ENCODE measurements around the gene RCAN2. TPM values are rescaled to one million over a fixed set of nuclear protein-coding genes. Genes with fewer than 3 reads are reported as not detected.

RCAN2 gene
- total RNA-seq, 1 donor from 2014 or later: 5.8 TPM

GRCh38 chr6:46444772-46445454 is 46.3 kb downstream of the RCAN2 start:
- Histone ChIP-seq H3K9ac (no peak overlapping the region), H3K4me2 (no peak overlapping the region), H3K79me2 (ENCODE audit: low read depth) (no peaks in the 10 kb centered on the region), H3K4me1 (no peaks in the 10 kb centered on the region), H3K4me3 (no peak overlapping the region), H2AFZ (replicated peaks) (no peak overlapping the region), H3K27ac (no peak overlapping the region), H3K36me3 (peaks cover 8% of the 10 kb centered on the region), H4K20me1 (ENCODE audit: low read depth) (no peaks in the 10 kb centered on the region), H3K9me3 (ENCODE audit: low read depth) (peaks cover 10% of the 10 kb centered on the region), H3K27me3 (no peaks in the 10 kb centered on the region), H3F3A (ENCODE audit: low read depth) (no peaks in the 10 kb centered on the region)
- no peak overlapping the region for H3K4me3 Mint-ChIP-seq
- no peaks in the 10 kb centered on the region for H3K27me3 Mint-ChIP-seq (ENCODE audit: insufficient read depth, low read depth)
- H3K27ac Mint-ChIP-seq: no peak overlapping the region
- H3K9me3 Mint-ChIP-seq: peaks cover 14% of the 10 kb centered on the region
- no peak for DNase-seq (ENCODE audit: low spot score)
- no peaks in the 10 kb centered on the region for H3K36me3 Mint-ChIP-seq
- H3K4me1 Mint-ChIP-seq: no peaks in the 10 kb centered on the region
- TF ChIP-seq CTCF (IDR thresholded peaks at IDR 0.05): no peak
- no peak for TF ChIP-seq EZH2phosphoT487 (IDR thresholded peaks at IDR 0.05)
- TF ChIP-seq EZH2 (IDR thresholded peaks at IDR 0.05): no peak

- Histone ChIP-seq H3K4me2 (no peak overlapping the region), H3K79me2 (ENCODE audit: low read depth) (no peaks in the 10 kb centered on the region), H3K27me3 (no peaks in the 10 kb centered on the region), H3K9ac (no peak overlapping the region), H3K36me3 (peaks cover 8% of the 10 kb centered on the region), H4K20me1 (ENCODE audit: low read depth) (no peaks in the 10 kb centered on the region), H3F3A (ENCODE audit: low read depth) (no peaks in the 10 kb centered on the region), H3K27ac (no peak overlapping the region), H3K4me1 (no peaks in the 10 kb centered on the region), H3K4me3 (no peak overlapping the region), H2AFZ (replicated peaks) (no peak overlapping the region), H3K9me3 (ENCODE audit: low read depth) (peaks cover 10% of the 10 kb centered on the region)
- Mint-ChIP-seq H3K27me3 (ENCODE audit: insufficient read depth, low read depth) (no peaks in the 10 kb centered on the region), H3K27ac (no peak overlapping the region), H3K9me3 (peaks cover 11% of the 10 kb centered on the region), H3K4me3 (no peak overlapping the region), H3K4me1 (no peaks in the 10 kb centered on the region), H3K36me3 (no peaks in the 10 kb centered on the region)
- TF ChIP-seq CTCF (IDR thresholded peaks at IDR 0.05) (no peak), EZH2 (IDR thresholded peaks at IDR 0.05) (no peak), EZH2phosphoT487 (IDR thresholded peaks at IDR 0.05) (no peak)
- DNase-seq (ENCODE audit: low spot score): no peak
Observed at GRCh38 chr6:46443623-46444022, 47.6 kb downstream of the RCAN2 start.

GRCh38 chr6:46440641-46441040 is 50.6 kb downstream of the RCAN2 start:
- H3K27ac ChIP-seq: no peak overlapping the region
- H2AFZ ChIP-seq (replicated peaks): no peak overlapping the region
- H3K36me3 ChIP-seq: peaks cover under 1% of the 10 kb centered on the region
- H3K9me3 Mint-ChIP-seq: peaks cover 6% of the 10 kb centered on the region
- H3K36me3 Mint-ChIP-seq: no peaks in the 10 kb centered on the region
- H3K9me3 ChIP-seq (ENCODE audit: low read depth): no peaks in the 10 kb centered on the region
- no peaks in the 10 kb centered on the region for H3K4me1 ChIP-seq
- H3K27me3 ChIP-seq: no peaks in the 10 kb centered on the region
- no peak overlapping the region for H3K4me3 ChIP-seq
- no peak overlapping the region for H3K27ac Mint-ChIP-seq
- H4K20me1 ChIP-seq (ENCODE audit: low read depth): no peaks in the 10 kb centered on the region
- H3K4me3 Mint-ChIP-seq: no peak overlapping the region
- H3K9ac ChIP-seq: no peak overlapping the region
- H3K79me2 ChIP-seq (ENCODE audit: low read depth): no peaks in the 10 kb centered on the region
- no peak for DNase-seq (ENCODE audit: low spot score)
- no peaks in the 10 kb centered on the region for H3K4me1 Mint-ChIP-seq
- H3F3A ChIP-seq (ENCODE audit: low read depth): no peaks in the 10 kb centered on the region
- H3K27me3 Mint-ChIP-seq (ENCODE audit: insufficient read depth, low read depth): no peaks in the 10 kb centered on the region
- no peak overlapping the region for H3K4me2 ChIP-seq
- no peak for TF ChIP-seq EZH2 (IDR thresholded peaks at IDR 0.05)
- TF ChIP-seq EZH2phosphoT487 (IDR thresholded peaks at IDR 0.05): no peak
- TF ChIP-seq CTCF (IDR thresholded peaks at IDR 0.05): no peak
